Muscle of leg (tissue), 11 donors: ENCODE data around the gene TMEM135. TPM values are rescaled to one million over a fixed set of nuclear protein-coding genes. Genes with fewer than 3 reads are reported as not detected.
A peak's percentile ranks its signal among the peaks of the same experiment; 100 is the strongest.

Source experiments
- DNase-seq: peaks from one replicate; pipeline ENCODE4 v3.0.0; 2013
- H3K27ac ChIP-seq: one replicate; pipeline ENCODE4 v1.5.1; 2013; ENCODE audit warnings: mild to moderate bottlenecking, low read length, control low read depth
- H3K27me3 ChIP-seq: one replicate; pipeline ENCODE4 v1.6.1; 2013; ENCODE audit warnings: low read length; ENCODE audit not compliant: control insufficient read depth, insufficient read depth
- H3K36me3 ChIP-seq: one replicate; pipeline ENCODE4 v1.6.1; 2013; ENCODE audit warnings: low read length; ENCODE audit not compliant: control insufficient read depth, insufficient read depth
- H3K4me1 ChIP-seq: one replicate; pipeline ENCODE4 v1.6.1; 2013; ENCODE audit warnings: low read length; ENCODE audit not compliant: control insufficient read depth, insufficient read depth
- H3K4me3 ChIP-seq: one replicate; pipeline ENCODE4 v1.5.1; 2013; ENCODE audit warnings: low read length, control low read depth
- H3K9me3 ChIP-seq: replicated peaks from 2 replicates; pipeline ENCODE4 v1.6.1; 2013; ENCODE audit warnings: low read depth, low read length; ENCODE audit not compliant: control insufficient read depth
- WGBS: methylation state at CpG from one replicate; pipeline ENCODE4 v1.1.5; 2013; ENCODE audit warnings: missing lambda C conversion rate; ENCODE audit not compliant: insufficient coverage; 5-methylcytosine and 5-hydroxymethylcytosine counted together
- polyA plus RNA-seq, 8 donors: library from polyadenylated mRNA; unstranded; fragments of 120-200 nt; gene quantifications; one replicate each; pipeline versions ENCODE4 v1.2.1 to v1.2.3, GENCODE V29; 2013; ENCODE audit warnings: inconsistent platforms in 1 of 8, low replicate concordance in 1 of 8; ENCODE audit not compliant: insufficient read length in 8 of 8, insufficient read depth in 1 of 8
- total RNA-seq: library from RNA; stranded (reverse); fragments of 120-200 nt; gene quantifications from one replicate; pipeline ENCODE4 v1.2.4, GENCODE V29; 2013

TMEM135 gene
- total and polyA plus RNA-seq, 9 donors: 10.5 to 21.1 (median 14.9) TPM

DNA sequence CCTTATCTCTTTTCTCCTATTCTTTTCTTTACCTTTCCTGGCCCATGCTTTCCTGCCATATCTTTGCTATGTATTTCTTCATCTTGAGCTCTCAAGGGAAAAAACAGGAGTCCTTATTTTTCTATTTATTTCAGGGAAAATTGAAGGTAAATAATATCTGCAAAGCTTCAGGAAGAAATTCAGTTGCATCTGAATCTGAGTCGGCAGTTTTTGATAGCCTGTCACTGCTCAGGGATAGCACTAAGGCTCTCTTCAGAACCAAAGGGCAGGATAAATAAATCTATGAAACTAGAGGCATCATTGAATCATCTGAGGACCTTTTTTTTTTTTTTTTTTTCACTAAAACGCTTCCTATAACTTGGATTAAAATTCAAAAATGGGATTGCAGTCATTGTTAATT, 288.9 kb downstream of the TMEM135 start:
- H3K36me3 ChIP-seq: peaks cover 3% of the 10 kb centered on the region
- H3K27ac ChIP-seq: no peak overlapping the region
- no peaks in the 10 kb centered on the region for H3K9me3 ChIP-seq
- DNase-seq: no peak
- no CpG with 5 or more reads among the region's 2 CpGs for WGBS
- H3K4me1 ChIP-seq: peaks cover 16% of the 10 kb centered on the region
- no peak overlapping the region for H3K4me3 ChIP-seq
- H3K27me3 ChIP-seq: no peaks in the 10 kb centered on the region

DNA sequence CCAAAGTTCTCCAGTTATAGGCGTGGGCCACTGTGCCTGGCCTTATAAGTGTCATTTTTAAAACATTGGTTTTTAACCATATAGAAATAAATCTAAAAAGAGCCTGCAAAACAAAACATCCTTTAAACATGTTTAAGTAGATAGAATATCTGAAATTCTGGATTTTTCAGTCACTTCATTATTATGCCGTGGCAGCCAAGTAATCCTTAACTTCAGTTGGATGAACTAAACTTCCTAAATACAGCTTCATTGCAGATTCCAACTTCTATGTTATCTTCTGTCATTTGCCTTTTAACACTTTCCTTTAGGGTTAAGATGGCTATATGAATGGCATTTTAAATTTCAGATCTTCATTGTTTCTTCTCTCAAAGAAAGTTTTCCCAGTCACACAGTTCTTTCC, 291.4 kb downstream of the TMEM135 start:
- no peaks in the 10 kb centered on the region for H3K27me3 ChIP-seq
- WGBS: no CpG with 5 or more reads among the region's 2 CpGs
- H3K9me3 ChIP-seq: no peaks in the 10 kb centered on the region
- peak overlapping the region; percentile 71 for H3K27ac ChIP-seq
- no peaks in the 10 kb centered on the region for H3K36me3 ChIP-seq
- DNase-seq: no peak
- no peak overlapping the region for H3K4me3 ChIP-seq
- H3K4me1 ChIP-seq: peaks cover 16% of the 10 kb centered on the region

DNA sequence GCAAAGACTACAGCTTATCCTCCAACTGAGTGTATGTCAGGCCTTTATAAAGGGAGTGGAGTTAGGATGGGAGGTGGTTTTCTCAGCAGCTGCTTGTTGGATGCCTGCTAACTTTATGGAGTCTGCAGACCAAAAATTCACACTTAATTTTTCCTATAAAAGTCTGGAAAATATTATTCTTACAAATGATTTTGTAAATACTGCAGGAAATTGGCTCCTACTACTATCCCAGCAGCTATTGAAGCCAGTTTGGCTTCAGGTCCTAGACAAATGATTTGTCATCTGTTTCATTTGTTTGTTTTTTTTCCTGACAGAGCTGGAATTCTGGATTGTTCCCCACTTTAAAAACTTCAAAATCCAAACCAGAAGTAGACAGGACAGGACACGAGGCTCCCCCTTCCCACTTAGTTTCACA, 292.5 kb downstream of the TMEM135 start:
- Histone ChIP-seq H3K27ac (peak overlapping the region; percentile 71), H3K4me3 (no peak overlapping the region), H3K27me3 (no peaks in the 10 kb centered on the region), H3K36me3 (no peaks in the 10 kb centered on the region), H3K4me1 (peaks cover 16% of the 10 kb centered on the region), H3K9me3 (no peaks in the 10 kb centered on the region)
- no CpG with 5 or more reads among the region's 1 CpG for WGBS
- DNase-seq: peak; percentile 97

DNA sequence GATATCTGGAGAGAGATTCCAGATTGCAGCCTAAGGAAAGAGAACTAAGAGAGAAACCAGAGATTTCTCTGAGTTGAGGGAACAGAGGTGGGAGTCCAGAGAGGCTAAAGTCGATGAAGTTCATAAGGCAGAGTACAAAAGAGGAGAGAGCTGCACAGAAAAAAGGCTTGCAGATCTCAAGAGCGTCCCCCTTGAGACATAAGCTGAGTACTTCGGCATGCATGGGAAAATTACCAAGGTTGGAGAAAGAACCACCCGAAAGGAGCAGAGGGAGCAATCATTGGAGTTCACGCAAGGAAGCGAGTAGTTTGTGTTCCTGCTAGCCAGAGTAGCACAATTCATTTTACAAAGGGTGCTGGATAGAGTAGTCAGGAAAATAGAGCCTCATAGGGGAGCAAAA, 293.5 kb downstream of the TMEM135 start:
- Histone ChIP-seq H3K9me3 (peaks cover 2% of the 10 kb centered on the region), H3K27me3 (no peaks in the 10 kb centered on the region), H3K4me1 (peaks cover 12% of the 10 kb centered on the region), H3K36me3 (no peaks in the 10 kb centered on the region), H3K27ac (peak overlapping the region; percentile 71), H3K4me3 (no peak overlapping the region)
- 28% methylated on average over 6 of the region's 6 CpGs for WGBS
- DNase-seq: peak; percentile 93

DNA sequence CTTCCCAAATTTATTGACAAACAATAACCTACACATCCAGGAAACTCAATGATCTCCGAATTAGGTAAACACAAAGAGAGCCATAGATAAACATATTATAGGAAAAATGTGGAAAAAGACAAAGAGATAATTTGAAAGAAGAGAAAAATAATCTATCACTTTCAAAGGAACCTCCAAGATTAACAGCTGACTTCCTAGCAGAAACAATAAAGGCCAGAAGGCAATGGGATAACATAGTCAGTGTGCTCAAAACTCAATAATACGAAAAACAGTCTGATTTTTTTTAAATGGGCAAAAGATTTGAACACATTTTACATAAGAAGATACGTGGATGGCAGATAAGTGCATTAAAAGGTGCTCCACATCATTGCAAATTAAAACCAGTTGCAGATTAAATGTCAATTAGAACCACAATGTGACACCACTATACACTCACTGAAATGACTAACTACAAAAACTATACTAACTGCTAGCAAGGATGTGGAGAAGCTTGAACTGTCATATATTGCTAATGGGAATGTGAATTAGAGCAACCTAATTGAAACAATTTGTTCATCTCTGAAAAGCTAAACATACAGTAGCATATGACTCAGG, 300.4 kb downstream of the TMEM135 start:
- no CpG with 5 or more reads among the region's 3 CpGs for WGBS
- Histone ChIP-seq H3K36me3 (no peaks in the 10 kb centered on the region), H3K27ac (no peak overlapping the region), H3K4me1 (no peaks in the 10 kb centered on the region), H3K4me3 (no peak overlapping the region), H3K27me3 (no peaks in the 10 kb centered on the region), H3K9me3 (peaks cover 19% of the 10 kb centered on the region)
- DNase-seq: no peak

DNA sequence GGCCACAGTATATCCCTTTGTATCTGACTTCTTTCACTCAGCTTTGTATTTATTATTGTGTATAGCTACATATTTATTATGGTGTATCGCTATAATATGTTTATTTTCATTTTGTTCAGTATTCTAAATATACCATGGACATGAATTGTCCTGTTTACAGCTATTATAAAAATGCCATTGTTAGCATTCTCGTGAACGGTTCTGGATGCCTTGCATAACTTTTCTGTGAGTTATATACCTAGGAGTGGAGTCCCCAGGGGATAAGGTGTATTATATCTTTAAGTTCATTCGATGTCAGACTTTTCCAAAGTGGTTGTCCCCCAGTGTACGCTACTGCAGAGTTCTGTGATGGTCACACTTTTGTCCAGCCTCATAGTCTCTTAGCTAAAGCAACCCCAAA, 301.7 kb downstream of the TMEM135 start:
- no peak overlapping the region for H3K27ac ChIP-seq
- H3K36me3 ChIP-seq: no peaks in the 10 kb centered on the region
- H3K4me3 ChIP-seq: no peak overlapping the region
- DNase-seq: no peak
- no peaks in the 10 kb centered on the region for H3K4me1 ChIP-seq
- no peaks in the 10 kb centered on the region for H3K27me3 ChIP-seq
- 100% methylated on average over 1 of the region's 5 CpGs for WGBS
- peaks cover 19% of the 10 kb centered on the region for H3K9me3 ChIP-seq

DNA sequence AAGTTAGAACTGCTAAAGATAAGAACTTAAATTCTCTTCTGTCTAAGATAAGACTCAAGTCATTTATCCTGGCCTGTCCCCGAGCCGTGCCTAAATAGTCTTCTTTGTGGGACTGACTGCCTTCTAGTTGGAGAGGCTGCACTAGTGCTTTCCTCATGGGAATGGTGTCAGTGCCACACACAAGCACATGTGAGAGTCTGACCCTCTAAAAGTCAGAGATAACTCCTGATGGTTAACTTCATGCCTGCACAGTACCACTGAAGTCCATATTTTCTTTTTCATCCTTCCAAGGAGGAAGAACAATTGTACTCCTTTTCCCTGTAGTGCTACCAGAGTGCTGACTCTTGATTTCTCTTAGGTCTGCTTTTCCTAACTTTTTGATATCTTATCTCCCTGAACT, 309.7 kb downstream of the TMEM135 start:
- Histone ChIP-seq H3K9me3 (no peaks in the 10 kb centered on the region), H3K4me3 (no peak overlapping the region), H3K27ac (no peak overlapping the region), H3K36me3 (no peaks in the 10 kb centered on the region), H3K4me1 (no peaks in the 10 kb centered on the region), H3K27me3 (no peaks in the 10 kb centered on the region)
- DNase-seq: no peak
- no CpG with 5 or more reads among the region's 2 CpGs for WGBS

DNA sequence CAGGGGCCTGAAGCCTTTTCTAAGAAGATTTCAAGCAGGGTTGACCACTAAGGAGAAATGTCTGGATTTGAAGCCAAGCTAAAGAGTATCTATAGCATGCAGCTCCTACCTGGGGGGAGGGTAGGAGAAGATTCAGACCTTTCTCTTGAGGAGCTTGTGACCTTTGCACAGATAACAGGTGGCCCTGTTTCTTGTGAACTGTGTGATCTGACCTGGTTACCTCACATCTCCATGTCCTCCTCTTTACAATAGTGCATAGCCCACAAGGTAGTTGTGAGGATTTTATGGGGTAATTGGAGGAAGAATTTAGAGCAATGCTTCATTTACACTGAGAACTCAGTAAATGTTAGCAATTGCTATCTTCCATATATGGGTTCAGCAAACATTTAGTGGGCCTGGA, 310.1 kb downstream of the TMEM135 start:
- no peak for DNase-seq
- Histone ChIP-seq H3K27me3 (no peaks in the 10 kb centered on the region), H3K4me1 (peaks cover 4% of the 10 kb centered on the region), H3K9me3 (no peaks in the 10 kb centered on the region), H3K27ac (no peak overlapping the region), H3K36me3 (no peaks in the 10 kb centered on the region), H3K4me3 (no peak overlapping the region)

DNA sequence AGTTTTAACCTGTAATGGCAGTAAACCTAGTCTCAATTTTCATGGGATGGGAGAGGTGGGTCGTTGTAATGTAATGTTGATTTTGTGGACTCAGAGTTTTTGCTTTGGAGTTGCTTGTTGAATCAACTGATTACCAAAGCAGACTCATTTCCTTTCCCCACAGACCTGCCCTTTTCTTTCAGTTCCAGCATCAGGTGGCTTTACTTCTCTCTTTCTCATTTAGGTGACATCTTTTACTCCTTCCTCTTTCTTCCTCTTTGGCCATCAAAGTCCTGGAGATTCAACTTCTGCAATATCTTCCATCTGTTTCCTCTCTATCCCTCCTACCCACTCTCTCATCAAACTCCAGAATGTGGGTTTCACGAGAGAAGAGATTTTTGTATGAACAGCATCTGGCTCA, 313.9 kb downstream of the TMEM135 start:
- H3K36me3 ChIP-seq: no peaks in the 10 kb centered on the region
- DNase-seq: no peak
- no peaks in the 10 kb centered on the region for H3K27me3 ChIP-seq
- H3K9me3 ChIP-seq: no peaks in the 10 kb centered on the region
- H3K4me1 ChIP-seq: peaks cover 26% of the 10 kb centered on the region
- no peak overlapping the region for H3K27ac ChIP-seq
- no peak overlapping the region for H3K4me3 ChIP-seq
- no CpG with 5 or more reads among the region's 2 CpGs for WGBS

DNA sequence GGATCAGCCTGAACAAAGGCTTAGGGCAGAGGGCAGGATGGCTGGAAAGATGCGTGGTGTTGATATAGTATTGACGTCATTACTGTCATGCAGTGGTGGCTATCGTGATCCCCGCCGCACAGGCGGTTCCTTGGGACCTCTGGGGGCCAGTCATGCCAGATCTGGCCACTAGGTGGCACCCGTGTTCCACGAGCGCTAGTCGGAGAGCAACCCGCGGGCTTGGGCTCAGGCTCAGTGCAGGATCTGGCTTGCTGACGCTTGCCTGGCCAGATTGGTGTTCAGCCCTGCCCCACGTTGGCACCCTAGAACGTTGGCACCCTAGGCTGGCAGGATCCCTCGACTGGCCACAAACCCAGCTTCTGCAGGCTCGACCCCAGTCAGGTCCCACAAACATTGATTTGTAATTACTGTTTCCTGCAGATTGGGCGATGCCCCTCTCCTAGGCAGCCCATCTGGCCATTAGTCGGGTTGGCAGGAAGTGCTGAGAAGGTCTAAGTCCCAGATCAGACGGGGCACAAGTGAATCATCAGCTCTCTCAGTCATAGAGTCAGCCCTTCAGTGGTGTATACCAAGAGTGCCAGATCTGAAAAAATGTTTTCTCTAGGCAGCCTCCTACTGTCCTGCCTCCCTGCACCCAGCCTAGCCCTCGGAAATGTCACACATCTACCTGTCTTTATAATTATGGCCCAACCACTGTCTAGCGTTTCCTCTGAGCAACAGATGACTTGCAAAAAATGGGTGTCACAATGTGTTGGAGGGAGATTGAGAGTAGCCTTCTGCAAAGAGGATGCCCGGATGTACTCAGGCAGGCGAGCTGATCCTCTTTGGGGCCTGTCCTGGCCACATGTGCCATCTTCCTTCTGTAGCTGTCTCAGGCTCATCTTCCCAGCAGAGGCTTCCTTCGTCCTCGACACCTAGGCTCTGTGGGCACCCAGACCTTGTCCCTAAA, 315.3 kb downstream of the TMEM135 start:
- peak; percentile 81 for DNase-seq
- Histone ChIP-seq H3K9me3 (no peaks in the 10 kb centered on the region), H3K27ac (peak overlapping the region; percentile 26), H3K4me1 (peaks cover 31% of the 10 kb centered on the region), H3K27me3 (no peaks in the 10 kb centered on the region), H3K4me3 (no peak overlapping the region), H3K36me3 (no peaks in the 10 kb centered on the region)
- 20% methylated on average over 22 of the region's 26 CpGs for WGBS
